Loucy (cell line): ENCODE results near the gene TXNDC11.

Source experiments
- H2AFZ ChIP-seq: fragments of 200-600 bp; sonication (generic); 2 replicates; pipeline ENCODE4 v1.6.0; 2016; ENCODE audit warnings: antibody characterized with exemption, mild to moderate bottlenecking, low read length, moderate library complexity
- H3F3A ChIP-seq: fragments of 200-600 bp; 2 replicates; pipeline ENCODE4 v1.6.0; 2016; ENCODE audit warnings: antibody characterized with exemption, low read depth, mild to moderate bottlenecking
- H3K27me3 ChIP-seq: fragments of 200-600 bp; sonication (generic); 2 replicates; pipeline ENCODE4 v1.6.1; 2014; ENCODE audit warnings: low read length, mild to moderate bottlenecking; ENCODE audit not compliant: insufficient read depth, poor library complexity, severe bottlenecking
- H3K36me3 ChIP-seq: fragments of 200-600 bp; sonication (generic); 2 replicates; pipeline ENCODE4 v1.6.1; 2016; ENCODE audit warnings: low read length; ENCODE audit not compliant: insufficient read depth
- H3K4me1 ChIP-seq: fragments of 200-600 bp; sonication (generic); 2 replicates; pipeline ENCODE4 v1.5.1; 2014; ENCODE audit warnings: low read length, mild to moderate bottlenecking; ENCODE audit not compliant: insufficient read depth, poor library complexity, severe bottlenecking
- H3K4me2 ChIP-seq: fragments of 200-600 bp; sonication (generic); 2 replicates; pipeline ENCODE4 v1.6.0; 2014; ENCODE audit warnings: antibody characterized with exemption, low read length, low read depth, mild to moderate bottlenecking; ENCODE audit not compliant: poor library complexity, severe bottlenecking
- H3K4me3 ChIP-seq: fragments of 200-600 bp; sonication (generic); 2 replicates; pipeline ENCODE4 v1.5.1; 2014; ENCODE audit warnings: low read length, mild to moderate bottlenecking, mixed read lengths; ENCODE audit not compliant: poor library complexity, severe bottlenecking
- H3K79me2 ChIP-seq: fragments of 200-600 bp; sonication (generic); 2 replicates; pipeline ENCODE4 v1.6.1; 2014; ENCODE audit warnings: low read length; ENCODE audit not compliant: insufficient read depth
- H3K9ac ChIP-seq: fragments of 200-600 bp; sonication (generic); 2 replicates; pipeline ENCODE4 v1.6.0; 2014; ENCODE audit warnings: mild to moderate bottlenecking, low read depth, low read length, moderate library complexity; ENCODE audit not compliant: poor library complexity, severe bottlenecking
- H3K9me2 ChIP-seq: fragments of 200-600 bp; sonication (generic); replicated peaks from 2 replicates; pipeline ENCODE4 v1.6.1; 2016; ENCODE audit warnings: low read depth, low read length, mixed read lengths
- H3K9me3 ChIP-seq: fragments of 200-600 bp; sonication (generic); 2 replicates; pipeline ENCODE4 v1.6.1; 2014; ENCODE audit warnings: mild to moderate bottlenecking, antibody characterized with exemption, low read length, low read depth; ENCODE audit not compliant: insufficient read depth
- H4K20me1 ChIP-seq: fragments of 200-600 bp; sonication (generic); 2 replicates; pipeline ENCODE4 v1.6.0; 2014; ENCODE audit warnings: antibody characterized with exemption, low read length, mild to moderate bottlenecking; ENCODE audit not compliant: insufficient read depth, poor library complexity, severe bottlenecking
- EZH2phosphoT487 ChIP-seq: fragments of 200-600 bp; IDR thresholded peaks from 2 replicates; pipeline ENCODE4 v1.6.1; 2018; ENCODE audit warnings: antibody characterized with exemption, mild to moderate bottlenecking, moderate library complexity, borderline replicate concordance
- TF ChIP-seq, protein P1 (sequence below): fragments of 200-600 bp; sonication (generic); conservative IDR thresholded peaks from 2 replicates; pipeline ENCODE4 v1.5.1; 2014; ENCODE audit warnings: mild to moderate bottlenecking, antibody characterized with exemption, low read length

Gene TXNDC11

DNA sequence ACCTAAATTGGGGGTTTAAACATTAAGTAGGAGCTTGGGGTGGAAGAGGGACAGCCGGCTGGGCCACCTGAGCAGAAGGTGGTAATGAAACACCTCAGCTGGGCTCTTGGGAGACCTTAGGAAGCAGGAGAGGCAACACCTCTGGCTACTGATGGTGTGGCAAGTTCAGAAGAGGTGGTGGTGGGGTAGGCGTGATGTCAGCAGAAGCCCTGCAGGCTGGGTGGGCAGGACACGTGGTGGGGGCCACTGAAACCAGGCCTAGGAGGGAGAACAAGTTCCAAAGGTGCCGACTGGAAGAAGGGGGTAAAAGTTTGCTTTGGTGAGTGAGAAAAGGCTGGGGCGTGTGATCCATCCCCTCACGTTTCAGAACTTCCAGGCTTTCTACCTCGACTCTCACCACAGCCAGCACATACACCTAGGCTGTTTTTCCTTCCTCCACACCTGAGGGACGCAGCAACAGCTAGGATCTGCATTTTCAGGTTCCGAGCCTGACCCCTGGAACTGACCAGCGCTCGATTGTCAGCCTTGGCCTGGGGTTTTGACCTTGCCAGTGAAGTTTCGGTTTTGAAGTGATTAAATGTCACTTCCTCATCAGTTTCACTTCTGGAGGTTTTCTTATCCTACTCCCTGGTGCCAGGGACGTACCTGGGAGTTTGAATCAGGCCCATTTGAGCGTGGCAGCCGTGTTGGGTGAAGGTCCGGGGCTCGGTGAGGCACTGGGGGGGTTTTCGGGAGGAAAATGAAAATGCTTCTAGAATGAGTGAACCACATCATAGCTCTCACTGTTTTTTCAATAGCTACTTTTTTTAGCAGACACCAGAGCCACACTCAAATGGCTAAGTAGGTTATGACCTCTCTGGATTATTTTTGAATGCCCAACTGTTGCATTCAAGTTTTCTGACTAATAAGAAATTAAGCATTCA, 64.4 kb downstream of the TXNDC11 start:
- Histone ChIP-seq H4K20me1 (no peaks in the 10 kb centered on the region), H3K4me2 (no peak overlapping the region), H3K27me3 (no peaks in the 10 kb centered on the region), H3F3A (no peaks in the 10 kb centered on the region), H3K9ac (no peak overlapping the region), H3K9me3 (no peaks in the 10 kb centered on the region), H3K4me1 (peaks cover 3% of the 10 kb centered on the region), H3K4me3 (no peak overlapping the region), H3K9me2 (no peaks in the 10 kb centered on the region), H3K79me2 (no peaks in the 10 kb centered on the region), H2AFZ (no peak overlapping the region), H3K36me3 (peaks cover 20% of the 10 kb centered on the region; the same call in 1 of the 2 replicates)
- TF ChIP-seq, protein P1, sequence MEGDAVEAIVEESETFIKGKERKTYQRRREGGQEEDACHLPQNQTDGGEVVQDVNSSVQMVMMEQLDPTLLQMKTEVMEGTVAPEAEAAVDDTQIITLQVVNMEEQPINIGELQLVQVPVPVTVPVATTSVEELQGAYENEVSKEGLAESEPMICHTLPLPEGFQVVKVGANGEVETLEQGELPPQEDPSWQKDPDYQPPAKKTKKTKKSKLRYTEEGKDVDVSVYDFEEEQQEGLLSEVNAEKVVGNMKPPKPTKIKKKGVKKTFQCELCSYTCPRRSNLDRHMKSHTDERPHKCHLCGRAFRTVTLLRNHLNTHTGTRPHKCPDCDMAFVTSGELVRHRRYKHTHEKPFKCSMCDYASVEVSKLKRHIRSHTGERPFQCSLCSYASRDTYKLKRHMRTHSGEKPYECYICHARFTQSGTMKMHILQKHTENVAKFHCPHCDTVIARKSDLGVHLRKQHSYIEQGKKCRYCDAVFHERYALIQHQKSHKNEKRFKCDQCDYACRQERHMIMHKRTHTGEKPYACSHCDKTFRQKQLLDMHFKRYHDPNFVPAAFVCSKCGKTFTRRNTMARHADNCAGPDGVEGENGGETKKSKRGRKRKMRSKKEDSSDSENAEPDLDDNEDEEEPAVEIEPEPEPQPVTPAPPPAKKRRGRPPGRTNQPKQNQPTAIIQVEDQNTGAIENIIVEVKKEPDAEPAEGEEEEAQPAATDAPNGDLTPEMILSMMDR, result no peak
- TF ChIP-seq EZH2phosphoT487, result no peak

GRCh38 chr16:11677451-11677951, 65.2 kb downstream of the TXNDC11 start:
- Histone ChIP-seq H3K79me2 (no peaks in the 10 kb centered on the region), H3K36me3 (peaks cover 20% of the 10 kb centered on the region; the same call in 1 of the 2 replicates), H3K9ac (no peak overlapping the region), H2AFZ (no peak overlapping the region), H4K20me1 (no peaks in the 10 kb centered on the region), H3K9me2 (no peaks in the 10 kb centered on the region), H3F3A (no peaks in the 10 kb centered on the region), H3K4me1 (peaks cover 10% of the 10 kb centered on the region), H3K4me2 (no peak overlapping the region), H3K27me3 (no peaks in the 10 kb centered on the region), H3K4me3 (no peak overlapping the region), H3K9me3 (no peaks in the 10 kb centered on the region)
- TF ChIP-seq, protein P1, result no peak
- TF ChIP-seq EZH2phosphoT487, result no peak

- no peak overlapping the region for H3K4me3 ChIP-seq
- no peak overlapping the region for H2AFZ ChIP-seq
- H4K20me1 ChIP-seq, result no peaks in the 10 kb centered on the region
- no peaks in the 10 kb centered on the region for H3F3A ChIP-seq
- no peak overlapping the region for H3K4me2 ChIP-seq
- H3K27me3 ChIP-seq, result no peaks in the 10 kb centered on the region
- no peaks in the 10 kb centered on the region for H3K9me3 ChIP-seq
- H3K79me2 ChIP-seq, result peaks cover 6% of the 10 kb centered on the region; the same call in 1 of the 2 replicates
- no peak overlapping the region for H3K9ac ChIP-seq
- H3K9me2 ChIP-seq, result no peaks in the 10 kb centered on the region
- TF ChIP-seq EZH2phosphoT487, result no peak
- TF ChIP-seq, protein P1, result no peak
- peaks cover 15% of the 10 kb centered on the region for H3K4me1 ChIP-seq
- H3K36me3 ChIP-seq, result peaks cover 20% of the 10 kb centered on the region; the same call in 1 of the 2 replicates
Observed at GRCh38 chr16:11676799-11677198, 65.9 kb downstream of the TXNDC11 start.
